CD14-positive monocyte (primary cell): Measurements from ENCODE around the gene JPT1. TPM values are rescaled to one million over a fixed set of nuclear protein-coding genes. Genes with fewer than 3 reads are reported as not detected.
A peak's percentile ranks its signal among the peaks of the same experiment; 100 is the strongest.

Source experiments
- DNase-seq, 3 donors: peaks; one replicate each; pipeline ENCODE4 v3.0.0-alpha.2; 2011 to 2022
- H2AFZ ChIP-seq: 2 replicates; pipeline ENCODE4 v1.6.0; 2012; ENCODE audit warnings: mild to moderate bottlenecking, low read depth, low read length, inconsistent platforms; ENCODE audit not compliant: insufficient read depth, poor library complexity, severe bottlenecking
- H3K27ac ChIP-seq, 2 donors: 1 replicate in 1 of 2; 2 replicates in 1 of 2; pipeline ENCODE4 v1.5.1; 2012 to 2013; ENCODE audit warnings: low read length in 2 of 2, control low read depth in 1 of 2, inconsistent platforms in 1 of 2, low read depth in 1 of 2, mild to moderate bottlenecking in 1 of 2
- H3K27me3 ChIP-seq, 2 donors: one replicate each; pipeline versions ENCODE4 v1.6.0 to v1.6.1; 2011 to 2013; ENCODE audit warnings: low read length in 2 of 2; ENCODE audit not compliant: control insufficient read depth in 2 of 2, insufficient read depth in 2 of 2
- H3K36me3 ChIP-seq, 2 donors: replicated peaks in 1 of 2; 1 replicate in 1 of 2; 2 replicates in 1 of 2; pipeline versions ENCODE4 v1.5.1 to v1.6.1; 2012 to 2013; ENCODE audit warnings: low read length in 2 of 2, control low read depth in 1 of 2, inconsistent platforms in 1 of 2, mild to moderate bottlenecking in 1 of 2; ENCODE audit not compliant: insufficient read depth in 2 of 2, control insufficient read depth in 1 of 2
- H3K4me1 ChIP-seq, 2 donors: 1 replicate in 1 of 2; 2 replicates in 1 of 2; pipeline versions ENCODE4 v1.5.1 to v1.6.1; 2012 to 2013; ENCODE audit warnings: low read length in 2 of 2, control low read depth in 1 of 2, inconsistent platforms in 1 of 2, mild to moderate bottlenecking in 1 of 2, moderate library complexity in 1 of 2; ENCODE audit not compliant: insufficient read depth in 2 of 2, control insufficient read depth in 1 of 2
- H3K4me2 ChIP-seq: replicated peaks from 2 replicates; pipeline ENCODE3; 2012; ENCODE audit warnings: low read length, moderate library complexity, mild to moderate bottlenecking; ENCODE audit not compliant: poor library complexity, severe bottlenecking; ENCODE audit errors: extremely low read depth
- H3K4me3 ChIP-seq, 3 experiments: fragments of 200-600 bp in 1 of 3; sonication (generic) in 1 of 3; replicated peaks in 1 of 3; 1 replicate in 2 of 3; 2 replicates in 1 of 3; pipeline ENCODE4 v1.5.1; 2011 to 2013; ENCODE audit warnings: low read length in 3 of 3, mild to moderate bottlenecking in 3 of 3, control low read depth in 2 of 3, low read depth in 2 of 3, inconsistent platforms in 1 of 3, moderate library complexity in 1 of 3
- H3K79me2 ChIP-seq: 2 replicates; pipeline ENCODE4 v1.6.0; 2012; ENCODE audit warnings: mild to moderate bottlenecking, control low read depth, inconsistent platforms, low read length, moderate library complexity; ENCODE audit not compliant: insufficient read depth
- H3K9ac ChIP-seq: 2 replicates; pipeline ENCODE4 v1.6.0; 2017; ENCODE audit warnings: low read length, mild to moderate bottlenecking; ENCODE audit not compliant: insufficient read depth, poor library complexity, severe bottlenecking
- H3K9me3 ChIP-seq, 2 donors: replicated peaks in 1 of 2; 1 replicate in 1 of 2; 2 replicates in 1 of 2; pipeline versions ENCODE4 v1.5.1 to v1.6.1; 2012 to 2013; ENCODE audit warnings: low read length in 2 of 2, control low read depth in 1 of 2; ENCODE audit not compliant: control insufficient read depth in 1 of 2, insufficient read depth in 1 of 2
- H4K20me1 ChIP-seq: 2 replicates; pipeline ENCODE4 v1.6.0; 2012; ENCODE audit warnings: mild to moderate bottlenecking, low read length, control low read depth, moderate library complexity; ENCODE audit not compliant: insufficient read depth
- H3K27ac Mint-ChIP-seq, 7 donors: one replicate each; pipeline ENCODE4 v1.8.0; 2020; ENCODE audit warnings: mild to moderate bottlenecking in 7 of 7, mixed read lengths in 7 of 7, moderate library complexity in 6 of 7, inconsistent platforms in 2 of 7
- H3K27me3 Mint-ChIP-seq, 3 donors: one replicate each; pipeline ENCODE4 v1.8.0; 2021 to 2022; ENCODE audit warnings: low read depth in 3 of 3, mild to moderate bottlenecking in 3 of 3, mixed read lengths in 3 of 3, moderate library complexity in 3 of 3, inconsistent platforms in 1 of 3
- H3K36me3 Mint-ChIP-seq, 2 donors: one replicate each; pipeline ENCODE4 v1.8.0; 2020; ENCODE audit warnings: mixed read lengths in 2 of 2, inconsistent platforms in 1 of 2, mild to moderate bottlenecking in 1 of 2
- H3K4me1 Mint-ChIP-seq: one replicate; pipeline ENCODE4 v1.8.0; 2020; ENCODE audit warnings: mild to moderate bottlenecking, mixed read lengths
- H3K4me3 Mint-ChIP-seq, 2 donors: one replicate each; pipeline ENCODE4 v1.8.0; 2020; ENCODE audit warnings: mild to moderate bottlenecking in 2 of 2, mixed read lengths in 2 of 2, moderate library complexity in 1 of 2
- H3K9me3 Mint-ChIP-seq, 7 donors: one replicate each; pipeline ENCODE4 v1.8.0; 2020 to 2022; ENCODE audit warnings: mixed read lengths in 7 of 7, mild to moderate bottlenecking in 6 of 7, moderate library complexity in 6 of 7, inconsistent platforms in 2 of 7
- CTCF ChIP-seq: fragments of 200-600 bp; IDR thresholded peaks from one replicate; pipeline ENCODE4 v1.8.0; 2022; ENCODE audit warnings: antibody characterized with exemption, mild to moderate bottlenecking
- whole genome bisulfite sequencing: methylation state at CpG from one replicate; pipeline ENCODE4 v1.1.5; 2013; ENCODE audit warnings: missing lambda C conversion rate; ENCODE audit not compliant: insufficient coverage; 5-methylcytosine and 5-hydroxymethylcytosine counted together
- intact Hi-C, 2 donors: fragments of 100-400 bp; cut with micrococcal nuclease; formaldehyde crosslinking; loops; one replicate each; pipeline versions ENCODE4 v1.15.0 to v1.15.1; 2023
- polyA plus RNA-seq, 3 donors: library from polyadenylated mRNA; depleted of rRNA in 1 of 3; unstranded in 2 of 3; stranded (reverse) in 1 of 3; fragments of 300-500 nt in 2 of 3; fragments of >200 nt in 1 of 3; fragmentation: Illumina TruSeq in 2 of 3; gene quantifications; 1 replicate in 2 of 3; 2 replicates in 1 of 3; pipeline ENCODE4 v1.2.3, GENCODE V29; 2012 to 2021

JPT1 gene
- polyA plus RNA-seq, 3 donors, result 79.7 to 181 (median 156) TPM

- peaks cover 49% of the 10 kb centered on the region for H3K4me1 Mint-ChIP-seq
- WGBS, result 96% methylated on average over 7 of the region's 7 CpGs
- H3K9me3 ChIP-seq, result no peaks in the 10 kb centered on the region
- H3K27ac ChIP-seq, result no peak overlapping the region
- peak overlapping the region in 2 of 7 donors; percentile 50 to 68 for H3K27ac Mint-ChIP-seq
- H3K36me3 Mint-ChIP-seq, result peaks cover 37 to 74% of the 10 kb centered on the region in 2 donors
- DNase-seq, result no peak
- H3K9me3 Mint-ChIP-seq, result peaks cover 0 to 2% (median 0%) of the 10 kb centered on the region in 7 donors
- no peak overlapping the region for H2AFZ ChIP-seq
- no peak overlapping the region for H3K4me3 ChIP-seq
- H3K4me2 ChIP-seq, result no peak overlapping the region
- peaks cover 53% of the 10 kb centered on the region in 2 donors for H3K4me1 ChIP-seq
- H4K20me1 ChIP-seq, result peaks cover 4% of the 10 kb centered on the region
- TF ChIP-seq CTCF, result no peak
- H3K9ac ChIP-seq, result no peak overlapping the region
- intact Hi-C loops, result no loop called here
- peaks cover 36 to 45% of the 10 kb centered on the region in 2 donors for H3K36me3 ChIP-seq
- peaks cover 0 to 4% (median 3%) of the 10 kb centered on the region in 3 donors for H3K27me3 Mint-ChIP-seq
- H3K4me3 Mint-ChIP-seq, result no peak overlapping the region
- peaks cover 21% of the 10 kb centered on the region for H3K79me2 ChIP-seq
- no peaks in the 10 kb centered on the region for H3K27me3 ChIP-seq
These were observed 56.4 kb downstream of the JPT1 start for GRCh38 chr17:75097865-75098264.

- intact Hi-C loops, result no loop called here
- 0% methylated on average over 6 of the region's 14 CpGs for WGBS
- Mint-ChIP-seq H3K36me3 (peaks cover 35 to 64% of the 10 kb centered on the region in 2 donors), H3K4me1 (peaks cover 52% of the 10 kb centered on the region), H3K9me3 (peaks cover 0 to 2% (median 0%) of the 10 kb centered on the region in 7 donors), H3K4me3 (peak overlapping the region; percentile 48 to 76), H3K27me3 (peaks cover 2 to 3% (median 3%) of the 10 kb centered on the region in 3 donors), H3K27ac (peak overlapping the region; percentile 88 to 96 (median 92))
- Histone ChIP-seq H3K9ac (no peak overlapping the region), H3K27ac (peak overlapping the region; percentile 38 to 78), H3K4me2 (peak overlapping the region; percentile 62), H3K27me3 (no peaks in the 10 kb centered on the region), H3K79me2 (peaks cover 37% of the 10 kb centered on the region), H3K4me1 (peaks cover 57% of the 10 kb centered on the region in 2 donors), H3K9me3 (no peaks in the 10 kb centered on the region), H3K36me3 (peaks cover 36 to 45% of the 10 kb centered on the region in 2 donors), H4K20me1 (peaks cover 8% of the 10 kb centered on the region), H2AFZ (peak overlapping the region; percentile 29), H3K4me3 (peak overlapping the region in 1 of 3 experiments; percentile 52)
- no peak for TF ChIP-seq CTCF
- DNase-seq, result peak; percentile 92 to 96 (median 96)
These were observed 58.2 kb downstream of the JPT1 start for GRCh38 chr17:75096082-75096625.
